ENCODE measurements around the gene GPNMB.

GPNMB gene

DNA sequence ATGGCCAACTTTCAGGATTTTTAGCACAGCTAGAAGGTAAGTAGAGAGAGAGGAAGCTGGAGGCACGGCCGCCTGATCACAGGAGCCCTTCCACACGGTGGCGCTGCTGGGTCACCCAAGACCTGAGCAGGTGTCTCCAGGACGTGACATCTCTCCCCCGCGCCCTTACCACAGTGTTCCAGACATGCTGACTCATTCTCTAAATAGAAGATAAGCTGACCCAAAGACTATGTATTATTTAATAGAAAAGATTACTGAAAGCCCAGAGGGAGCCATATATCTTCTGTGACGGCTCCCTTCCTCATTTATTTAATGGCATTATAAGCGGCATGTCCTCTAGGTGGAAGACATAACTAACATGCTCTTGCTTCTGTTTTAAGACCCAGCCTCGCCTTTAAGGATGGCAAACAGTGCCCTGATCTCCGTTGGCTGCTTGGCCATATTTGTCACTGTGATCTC is 26.6 kb downstream of the GPNMB start:
- peak; percentile 78 for DNase-seq (ENCODE audit: low read depth)

DNA sequence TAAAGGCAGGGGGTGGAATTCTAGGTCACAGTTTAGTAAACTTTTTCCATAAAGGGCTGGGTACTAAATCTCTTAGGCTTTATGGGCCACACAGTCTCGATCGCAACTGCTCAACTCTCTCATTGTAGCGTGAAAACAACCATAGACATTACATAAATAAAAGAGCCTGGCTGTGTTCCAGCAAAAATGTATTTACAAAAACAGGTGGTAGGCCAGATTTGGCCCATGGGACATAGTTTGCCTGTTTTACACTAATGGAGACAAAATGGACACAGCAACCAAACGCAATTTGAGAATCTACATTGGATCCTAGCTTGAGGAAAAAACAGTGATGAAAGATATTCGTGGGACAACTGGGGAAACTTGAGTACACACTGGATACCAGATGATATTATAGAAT is 29.3 kb downstream of the GPNMB start:
- DNase-seq (ENCODE audit: low read depth): no peak

DNA sequence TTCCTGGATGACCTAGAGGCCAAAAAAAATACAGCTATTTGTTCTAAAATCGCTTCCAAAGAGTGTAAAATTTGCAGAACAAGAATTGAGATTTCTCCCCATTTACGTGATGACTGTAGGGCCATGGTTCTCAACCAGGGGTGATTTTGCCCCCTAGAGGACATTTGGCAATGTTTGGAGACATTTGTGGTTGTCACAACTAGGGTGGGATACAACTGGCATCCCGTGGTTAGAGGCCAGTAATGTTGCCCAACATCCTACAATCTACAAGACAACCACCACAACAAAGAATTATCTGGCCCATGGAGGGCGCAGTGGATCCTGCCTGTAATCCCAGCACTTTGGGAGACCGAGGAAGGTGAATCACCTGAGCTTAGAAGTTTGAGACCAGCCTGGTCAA is 29.8 kb downstream of the GPNMB start:
- no peak for DNase-seq (ENCODE audit: low read depth)

GRCh38 chr7:23276947-23277346 is 30.4 kb downstream of the GPNMB start:
- DNase-seq (ENCODE audit: low read depth): no peak

DNA sequence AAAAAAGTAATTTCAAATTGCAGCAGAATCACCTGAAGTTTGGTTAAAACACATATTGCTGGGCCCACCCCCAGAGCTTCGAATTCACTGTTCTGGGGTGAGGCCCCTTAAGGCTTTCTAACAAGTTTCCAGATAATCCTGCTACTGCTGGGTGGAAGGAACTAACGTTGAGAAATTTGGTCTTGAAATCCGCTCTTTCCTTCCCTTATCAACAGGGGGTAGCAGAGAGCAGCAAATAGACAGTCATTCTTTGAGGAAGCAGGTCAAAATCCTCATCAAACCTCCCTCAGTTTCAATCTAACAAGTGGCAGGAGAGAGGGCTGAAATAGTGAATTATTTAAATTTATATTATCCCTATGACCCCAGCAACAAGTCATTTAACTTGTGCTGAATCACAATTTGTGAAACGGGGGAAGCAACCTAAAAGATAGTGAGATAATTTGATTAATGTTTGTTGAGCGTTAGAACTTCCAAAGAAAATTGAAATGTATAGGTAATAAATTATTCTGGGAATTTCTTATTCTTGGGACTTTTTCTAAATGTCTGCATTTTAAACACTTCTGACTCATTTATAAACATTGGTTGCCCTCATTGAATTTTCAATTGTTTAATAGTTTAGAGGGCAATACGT is 30.9 kb downstream of the GPNMB start:
- DNase-seq (ENCODE audit: low read depth): peak; percentile 17

DNA sequence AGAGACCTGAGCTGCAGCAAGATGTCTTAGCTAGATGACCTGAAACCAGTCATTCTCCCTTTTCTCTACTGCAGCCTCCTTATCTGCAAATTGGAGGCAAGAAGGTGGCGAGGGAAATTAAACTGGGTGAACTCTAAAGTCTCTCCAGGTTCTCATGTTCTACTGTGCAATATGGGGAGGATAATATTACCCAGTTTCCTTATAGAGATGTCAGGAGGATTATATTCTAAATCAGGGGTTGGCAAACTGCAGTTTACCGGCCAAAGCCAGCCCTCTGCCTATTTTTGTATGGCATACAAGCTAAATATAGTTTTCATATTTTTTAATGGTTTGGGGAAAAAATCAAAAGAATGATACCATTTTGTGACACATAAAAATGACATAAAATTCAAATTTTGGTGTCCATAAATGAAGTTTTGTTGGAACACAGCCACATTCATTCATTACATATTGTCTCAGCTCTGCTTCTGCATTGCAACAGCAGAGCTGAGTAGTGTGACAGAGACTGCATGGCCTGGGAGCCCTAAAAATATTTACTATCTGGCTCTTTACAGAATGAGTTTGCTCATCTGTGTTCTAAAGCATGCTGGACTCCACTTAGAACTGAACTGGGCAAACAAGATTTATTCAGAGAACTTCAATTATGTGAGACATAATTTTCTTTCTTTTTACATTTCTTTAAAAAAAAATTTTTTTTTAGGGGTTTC is 33.4 kb downstream of the GPNMB start:
- no peak for DNase-seq (ENCODE audit: low read depth)

- no peak for DNase-seq (ENCODE audit: low read depth)
These were observed 36.5 kb downstream of the GPNMB start for GRCh38 chr7:23283086-23283485.

GRCh38 chr7:23284871-23285270 is 38.3 kb downstream of the GPNMB start:
- no peak for DNase-seq (ENCODE audit: low read depth)

DNA sequence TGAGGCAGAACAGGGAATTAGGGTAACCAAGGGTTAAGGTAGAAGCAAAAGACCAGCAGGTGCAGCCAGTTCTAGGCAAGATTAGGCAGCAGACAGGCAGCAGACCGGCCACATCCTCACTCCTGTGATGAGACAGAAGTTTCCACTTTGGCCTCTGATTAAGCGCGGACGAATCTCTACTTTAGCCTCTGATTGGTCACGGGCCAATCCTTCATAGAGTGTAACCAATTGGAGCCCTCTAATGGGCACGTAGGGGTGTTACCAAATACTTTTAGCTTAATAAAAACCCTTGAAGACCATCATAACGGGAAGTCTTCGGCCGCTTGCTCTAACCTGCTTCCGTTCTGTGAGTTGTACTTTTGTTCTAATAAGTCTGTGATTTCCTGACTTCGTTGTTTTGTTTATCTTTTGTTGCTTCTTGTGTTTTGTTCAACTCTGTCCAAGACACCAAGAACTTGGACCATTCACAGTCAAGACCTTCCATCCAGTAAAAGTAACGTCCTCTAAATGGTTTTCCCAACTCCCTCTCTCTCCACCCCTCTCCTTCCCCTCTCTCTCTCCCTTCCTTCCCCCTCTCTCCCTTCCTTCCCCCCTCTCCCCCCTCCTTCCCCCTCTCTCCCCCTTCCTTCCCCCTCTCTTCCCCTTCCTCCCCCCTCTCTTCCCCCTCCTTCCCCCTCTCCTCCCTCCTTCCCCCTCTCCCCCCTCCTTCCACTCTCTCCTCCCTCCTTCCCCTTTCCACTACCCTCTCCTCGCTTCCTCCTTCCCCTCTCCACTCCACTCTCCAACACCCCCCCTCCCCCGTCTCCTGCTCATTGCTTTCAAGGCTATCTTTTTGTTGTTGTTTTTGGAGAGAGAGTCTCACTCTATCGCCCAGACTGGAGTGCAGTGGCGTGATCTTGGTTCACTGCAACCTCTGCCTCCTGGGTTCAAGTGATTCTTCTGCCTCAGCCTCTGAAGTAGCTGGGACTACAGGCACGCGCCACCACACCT is 39.4 kb downstream of the GPNMB start:
- DNase-seq (ENCODE audit: low read depth): no peak

DNA sequence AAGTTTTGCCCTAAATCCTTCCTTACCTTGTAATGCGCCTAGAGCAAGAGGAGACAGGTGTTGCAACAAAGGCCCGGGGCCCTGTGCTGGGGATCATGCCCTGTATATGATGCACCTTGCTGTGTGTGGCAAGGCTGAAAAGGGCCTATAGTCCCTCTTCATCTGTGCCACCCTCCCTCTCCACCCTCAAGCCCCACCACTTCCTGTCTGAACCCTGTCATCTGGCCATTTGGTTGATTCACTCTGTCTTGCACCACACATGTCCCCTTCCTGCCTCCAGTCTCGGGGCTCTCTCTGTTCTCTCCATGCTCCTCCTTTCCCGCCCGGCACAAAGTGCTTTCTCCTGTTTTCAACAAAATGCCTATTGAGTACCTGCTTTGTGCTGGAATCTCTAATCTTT is 41.0 kb downstream of the GPNMB start:
- no peak for DNase-seq (ENCODE audit: low read depth)

DNA sequence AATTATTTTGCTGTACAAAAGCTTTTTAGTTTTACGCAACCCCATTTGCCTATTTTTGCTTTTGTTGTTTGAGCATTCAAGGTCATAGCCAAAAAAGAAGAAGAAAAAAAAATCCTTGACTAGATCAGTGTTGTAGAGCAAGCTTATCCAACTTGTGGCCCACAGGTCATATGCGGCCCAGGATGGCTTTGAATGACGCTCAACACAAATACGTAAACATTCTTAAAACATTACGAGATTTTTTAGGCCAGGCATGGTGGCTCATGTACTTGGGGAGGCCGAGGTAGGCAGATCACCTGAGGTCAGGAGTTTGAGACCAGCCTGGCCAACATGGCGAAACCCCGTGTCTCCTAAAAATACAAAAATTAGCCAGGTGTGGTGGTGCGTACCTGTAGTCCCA is 44.4 kb downstream of the GPNMB start:
- no peak for DNase-seq (ENCODE audit: low read depth)

- DNase-seq (ENCODE audit: low read depth): no peak
These were observed 45.5 kb downstream of the GPNMB start for GRCh38 chr7:23291957-23292560.

GRCh38 chr7:23292623-23293022 is 46.0 kb downstream of the GPNMB start:
- DNase-seq (ENCODE audit: low read depth): no peak

DNA sequence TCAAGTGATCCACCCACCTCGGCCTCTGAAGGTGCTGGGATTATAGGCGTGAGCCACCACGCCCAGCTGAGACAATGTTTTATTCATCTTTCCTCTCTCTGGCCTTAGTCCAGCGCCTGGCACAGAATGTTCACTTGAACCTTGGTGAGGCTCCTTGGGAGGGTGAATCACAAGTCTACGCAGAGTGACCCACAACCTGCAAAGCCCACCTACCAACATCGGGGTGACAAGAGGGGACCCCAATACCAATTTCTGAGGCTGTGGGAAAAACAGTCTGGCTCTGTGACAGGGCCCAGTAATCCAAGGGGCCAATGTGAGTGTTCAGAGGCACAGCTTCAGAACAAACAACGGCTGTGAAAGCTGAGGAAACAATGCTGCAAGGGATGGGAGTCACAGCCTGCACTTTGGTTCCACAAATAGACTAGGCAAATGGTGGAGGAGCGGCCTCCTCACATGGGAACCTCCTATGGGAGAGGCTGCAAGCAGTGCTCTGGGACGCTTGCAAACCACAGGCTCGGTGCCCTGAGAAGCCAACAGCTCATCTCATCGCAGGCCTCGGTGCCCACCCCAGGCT is 47.0 kb downstream of the GPNMB start:
- DNase-seq (ENCODE audit: low read depth): no peak

GRCh38 chr7:23294549-23295400 is 48.2 kb downstream of the GPNMB start:
- no peak for DNase-seq (ENCODE audit: low read depth)

DNA sequence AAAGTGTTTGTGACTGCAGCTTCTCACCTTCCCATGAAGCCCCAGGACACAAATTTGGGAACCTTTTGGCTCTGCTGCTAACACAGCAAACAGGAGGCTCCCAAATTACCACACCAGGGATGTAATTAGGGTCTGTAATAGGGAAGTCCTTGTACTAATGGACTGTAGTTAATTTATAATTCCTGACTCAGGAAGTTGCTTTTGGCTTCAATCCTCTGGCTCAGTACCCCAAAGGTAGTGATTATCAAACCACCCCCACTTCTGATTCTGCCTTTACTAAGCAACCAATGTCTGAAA is 48.8 kb downstream of the GPNMB start:
- DNase-seq (ENCODE audit: low read depth): no peak

- peak; percentile 60 for DNase-seq (ENCODE audit: low read depth)
These were observed 51.7 kb downstream of the GPNMB start for GRCh38 chr7:23298141-23298881.

- peak; percentile 80 for DNase-seq (ENCODE audit: low read depth)
These were observed 52.6 kb downstream of the GPNMB start, which contains the start of gene MALSU1 for GRCh38 chr7:23298885-23299769. Gene MALSU1 (plus strand): TSS chr7:23299339. CDS start chr7:23299353, 14 bp downstream.

GRCh38 chr7:23299770-23300300 is 53.3 kb downstream of the GPNMB start:
- no peak for DNase-seq (ENCODE audit: low read depth)
